IMR-90 (cell line): Measurements from ENCODE around the gene KCNQ2. TPM values are rescaled to one million over a fixed set of nuclear protein-coding genes. Genes with fewer than 3 reads are reported as not detected.

Source experiments
- ATAC-seq: fragments of 200-7000 bp; cut with Tn5 transposase; 2 replicates; pipeline ENCODE4 v1.9.1; 2020; ENCODE audit warnings: low read depth, mild to moderate bottlenecking, moderate library complexity
- BruUV-seq: library from RNA; stranded (reverse); fragments of 400-500 nt; replicated peaks from 2 replicates; lab custom pipeline; 2021; lab: Mats Ljungman, UMichigan
- CTCF ChIA-PET: fragments of 300-600 bp; formaldehyde crosslinking; extraction: SDS; loops from one replicate; lab custom pipeline; 2021; ENCODE audit warnings: antibody characterized with exemption; lab: Yijun Ruan, JAX
- POLR2A ChIA-PET: fragments of 300-600 bp; sonication (Branson Sonifier 250); formaldehyde crosslinking; loops from one replicate; lab custom pipeline; 2022; ENCODE audit warnings: antibody characterized with exemption; ENCODE audit not compliant: unreplicated experiment; lab: Charles Lee
- DNase-seq: peaks from one replicate; pipeline ENCODE4 v3.0.0; 2013
- H2AFZ ChIP-seq: replicated peaks from 2 replicates; pipeline ENCODE3; 2013; ENCODE audit warnings: low read length, mild to moderate bottlenecking; ENCODE audit not compliant: poor library complexity
- H2AK5ac ChIP-seq: 2 replicates; pipeline ENCODE4 v1.6.1; 2013; ENCODE audit warnings: low read depth, low read length, inconsistent platforms
- H2AK9ac ChIP-seq: replicated peaks from 2 replicates; pipeline ENCODE3; 2013; ENCODE audit warnings: mild to moderate bottlenecking, low read depth, low read length, moderate library complexity; ENCODE audit not compliant: poor library complexity
- H2BK120ac ChIP-seq: 2 replicates; pipeline ENCODE4 v1.6.1; 2013; ENCODE audit warnings: low read depth, low read length, inconsistent platforms
- H2BK15ac ChIP-seq: 3 replicates; pipeline ENCODE4 v1.6.1; 2013; ENCODE audit warnings: low read depth, low read length, inconsistent platforms
- H2BK20ac ChIP-seq: 2 replicates; pipeline ENCODE4 v1.6.1; 2013; ENCODE audit warnings: low read depth, mild to moderate bottlenecking, inconsistent platforms, low read length, moderate library complexity
- H2BK5ac ChIP-seq: 2 replicates; pipeline ENCODE4 v1.6.1; 2013; ENCODE audit warnings: mild to moderate bottlenecking, low read depth, low read length, inconsistent platforms; ENCODE audit not compliant: poor library complexity, severe bottlenecking
- H3K14ac ChIP-seq: replicated peaks from 2 replicates; pipeline ENCODE4 v1.6.1; 2013; ENCODE audit warnings: low read depth, low read length, inconsistent platforms
- H3K18ac ChIP-seq: 2 replicates; pipeline ENCODE4 v1.6.1; 2013; ENCODE audit warnings: low read depth, low read length, control low read depth
- H3K23ac ChIP-seq: 2 replicates; pipeline ENCODE4 v1.6.1; 2013; ENCODE audit warnings: low read depth, low read length, inconsistent platforms
- H3K27ac ChIP-seq: 2 replicates; pipeline ENCODE4 v1.5.1; 2013; ENCODE audit warnings: mild to moderate bottlenecking, control low read depth, low read length; ENCODE audit not compliant: insufficient read depth
- H3K27me3 ChIP-seq: 2 replicates; pipeline ENCODE4 v1.6.1; 2013; ENCODE audit warnings: low read length; ENCODE audit not compliant: control insufficient read depth, insufficient read depth
- H3K36me3 ChIP-seq: 2 replicates; pipeline ENCODE4 v1.6.1; 2013; ENCODE audit warnings: low read length, mixed read lengths; ENCODE audit not compliant: control insufficient read depth, insufficient read depth
- H3K4ac ChIP-seq: 2 replicates; pipeline ENCODE4 v1.6.1; 2013; ENCODE audit warnings: low read depth, low read length, inconsistent platforms
- H3K4me1 ChIP-seq: 2 replicates; pipeline ENCODE4 v1.6.1; 2013; ENCODE audit warnings: low read length, mixed read lengths; ENCODE audit not compliant: control insufficient read depth, insufficient read depth
- H3K4me2 ChIP-seq: 2 replicates; pipeline ENCODE4 v1.6.1; 2013; ENCODE audit warnings: low read depth, mild to moderate bottlenecking, control low read depth, low read length, moderate library complexity
- H3K4me3 ChIP-seq: 2 replicates; pipeline ENCODE4 v1.5.1; 2013; ENCODE audit warnings: low read depth, mild to moderate bottlenecking, control low read depth, low read length, moderate library complexity; ENCODE audit not compliant: insufficient read depth
- H3K56ac ChIP-seq: 2 replicates; pipeline ENCODE4 v1.6.1; 2013; ENCODE audit warnings: low read length, inconsistent platforms; ENCODE audit not compliant: insufficient read depth; ENCODE audit errors: extremely low read depth
- H3K79me1 ChIP-seq, 2 experiments: 2 replicates each; pipeline ENCODE4 v1.6.1; 2013; ENCODE audit warnings: low read length in 2 of 2, inconsistent platforms in 1 of 2, low read depth in 1 of 2
- H3K9ac ChIP-seq: 2 replicates; pipeline ENCODE4 v1.6.1; 2013; ENCODE audit warnings: low read depth, low read length, control low read depth
- H3K9me1 ChIP-seq: 2 replicates; pipeline ENCODE4 v1.6.1; 2013; ENCODE audit warnings: low read length, inconsistent platforms; ENCODE audit not compliant: insufficient read depth
- H3K9me3 ChIP-seq: 2 replicates; pipeline ENCODE4 v1.6.1; 2013; ENCODE audit warnings: low read length; ENCODE audit not compliant: control insufficient read depth, insufficient read depth
- H4K20me1 ChIP-seq: 2 replicates; pipeline ENCODE4 v1.6.1; 2013; ENCODE audit warnings: low read length, inconsistent platforms; ENCODE audit not compliant: insufficient read depth
- H4K5ac ChIP-seq: 2 replicates; pipeline ENCODE4 v1.6.1; 2013; ENCODE audit warnings: mild to moderate bottlenecking, low read depth, low read length, control low read depth
- H4K8ac ChIP-seq, 2 experiments: 2 replicates each; pipeline ENCODE4 v1.6.1; 2013; ENCODE audit warnings: low read depth in 2 of 2, low read length in 2 of 2, control low read depth in 1 of 2, inconsistent platforms in 1 of 2
- H4K91ac ChIP-seq: 2 replicates; pipeline ENCODE4 v1.6.1; 2013; ENCODE audit warnings: low read depth, low read length, inconsistent platforms; ENCODE audit not compliant: insufficient read depth
- BHLHE40 ChIP-seq: fragments of 150-350 bp; IDR thresholded peaks from 2 replicates; pipeline ENCODE4 v1.6.1; 2016; ENCODE audit warnings: mild to moderate bottlenecking, low read depth, low read length
- CEBPB ChIP-seq: IDR thresholded peaks from 2 replicates; pipeline ENCODE4 v1.6.1; 2012; ENCODE audit warnings: low read depth, low read length, improper control_type of control experiment
- CHD1 ChIP-seq: IDR thresholded peaks from 2 replicates; pipeline ENCODE4 v1.6.1; 2012; ENCODE audit warnings: low read depth, low read length, improper control_type of control experiment
- ELK1 ChIP-seq: fragments of 150-350 bp; IDR thresholded peaks from 2 replicates; pipeline ENCODE4 v1.6.1; 2016; ENCODE audit warnings: low read depth, mild to moderate bottlenecking, low read length, moderate library complexity, borderline replicate concordance
- FOS ChIP-seq: fragments of 150-350 bp; IDR thresholded peaks from 2 replicates; pipeline ENCODE4 v1.6.1; 2016; ENCODE audit warnings: low read depth, low read length
- MAFK ChIP-seq: IDR thresholded peaks from 2 replicates; pipeline ENCODE4 v1.6.1; 2012; ENCODE audit warnings: low read depth, low read length, improper control_type of control experiment
- MAZ ChIP-seq: IDR thresholded peaks from 2 replicates; pipeline ENCODE4 v1.6.1; 2012; ENCODE audit warnings: low read depth, mild to moderate bottlenecking, low read length, improper control_type of control experiment, moderate library complexity, borderline replicate concordance
- MXI1 ChIP-seq: IDR thresholded peaks from 2 replicates; pipeline ENCODE4 v1.6.1; 2012; ENCODE audit warnings: low read depth, mild to moderate bottlenecking, low read length, moderate library complexity, borderline replicate concordance
- NFE2L2 ChIP-seq: fragments of 150-350 bp; IDR thresholded peaks from 2 replicates; pipeline ENCODE4 v1.6.1; 2016; ENCODE audit warnings: low read depth, mild to moderate bottlenecking, low read length
- POLR2A ChIP-seq: IDR thresholded peaks from 2 replicates; pipeline ENCODE4 v1.6.1; 2012; ENCODE audit warnings: mild to moderate bottlenecking, low read depth, low read length
- RAD21 ChIP-seq: IDR thresholded peaks from 2 replicates; pipeline ENCODE4 v1.6.1; 2012; ENCODE audit warnings: low read length, improper control_type of control experiment
- RCOR1 ChIP-seq: IDR thresholded peaks from 2 replicates; pipeline ENCODE4 v1.6.1; 2012; ENCODE audit warnings: mild to moderate bottlenecking, low read length, improper control_type of control experiment; ENCODE audit not compliant: insufficient replicate concordance
- RFX5 ChIP-seq: IDR thresholded peaks from 2 replicates; pipeline ENCODE4 v1.8.0; 2012; ENCODE audit warnings: low read depth, mild to moderate bottlenecking, low read length, moderate library complexity
- SMC3 ChIP-seq: fragments of 150-350 bp; IDR thresholded peaks from 2 replicates; pipeline ENCODE4 v1.6.1; 2016; ENCODE audit warnings: low read depth, mild to moderate bottlenecking, antibody characterized with exemption, low read length, moderate library complexity
- WGBS, 2 experiments: methylation state at CpG; one replicate each; pipeline versions ENCODE4 v1.1.5 to v1.1.7; 2013; ENCODE audit warnings: missing lambda C conversion rate in 2 of 2; ENCODE audit not compliant: insufficient read length in 1 of 2; ENCODE audit errors: extremely low coverage in 2 of 2; 5-methylcytosine and 5-hydroxymethylcytosine counted together
- dilution Hi-C: fragments of 300-500 bp; cut with HindIII; formaldehyde crosslinking; loops from one replicate; pipeline ENCODE4 v1.14.3; 2018; ENCODE audit warnings: low sequenced_read_pairs; ENCODE audit not compliant: unreplicated experiment
- in situ Hi-C: fragments of 300-500 bp; cut with MboI; formaldehyde crosslinking; loops from 3 replicates; pipeline ENCODE4 v1.14.3; 2019; ENCODE audit warnings: low sequenced_read_pairs, inconsistent platforms, mixed read lengths
- intact Hi-C: fragments of 100-400 bp; cut with micrococcal nuclease; formaldehyde crosslinking; loops from 2 replicates; pipeline ENCODE4 v1.10.0; 2022
- polyA plus RNA-seq, 3 experiments: library from polyadenylated mRNA; depleted of rRNA; stranded (reverse); fragments of >200 nt; gene quantifications; 2 replicates each; pipeline ENCODE4 v1.2.3, GENCODE V29; 2012; ENCODE audit warnings: low replicate concordance in 1 of 3
- total RNA-seq: library from RNA; depleted of rRNA; stranded (reverse); fragments of >200 nt; gene quantifications from 2 replicates; pipeline ENCODE4 v1.2.3, GENCODE V29; 2012
- TF ChIP-seq, protein P1 (sequence below): conservative IDR thresholded peaks from 2 replicates; pipeline ENCODE4 v1.5.1; 2012; ENCODE audit warnings: mild to moderate bottlenecking, low read depth, low read length, improper control_type of control experiment
- TF ChIP-seq, protein P2 (sequence below): fragments of 150-350 bp; IDR thresholded peaks from 2 replicates; pipeline ENCODE4 v1.6.1; 2017; ENCODE audit warnings: mild to moderate bottlenecking, antibody characterized with exemption, low read length, low read depth

The KCNQ2 gene
- total and polyA plus RNA-seq, 2 of the 4 experiments (the other 2 are of a cell fraction): 0.02 TPM; not detected in 1

DNA sequence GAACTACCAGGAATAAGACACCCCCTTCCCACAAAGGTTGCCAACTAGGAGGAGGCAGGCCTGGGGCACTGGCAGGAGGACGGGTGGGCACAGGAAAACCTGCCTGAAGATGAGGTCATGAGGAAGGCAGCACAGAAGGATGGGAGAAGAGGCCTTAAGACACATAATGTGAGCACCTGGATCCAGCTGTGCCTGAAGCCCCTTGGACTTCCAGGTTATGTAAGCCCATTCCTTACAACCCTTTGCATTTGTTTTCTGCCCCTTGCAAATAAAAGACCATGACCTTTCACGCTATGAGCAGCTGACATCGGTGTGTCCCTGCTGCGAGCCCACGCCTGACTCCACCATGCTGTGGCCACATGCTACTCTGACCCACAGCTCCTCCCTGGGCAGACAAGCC, 23.4 kb downstream of the KCNQ2 start:
- POLR2A ChIA-PET: interaction anchor here (0.5 kb wide), 1 partner anchor 71 kb away, joined by 4 read pairs; no protein-coding TSS in a partner anchor
- CTCF ChIA-PET: no interaction called here
- intact Hi-C loops (no loop called here), dilution Hi-C loops (no loop called here), in situ Hi-C loops (no loop called here)
- Histone ChIP-seq H3K4me1 (no peaks in the 10 kb centered on the region), H3K9me1 (no peaks in the 10 kb centered on the region), H3K27ac (no peak overlapping the region), H2AK5ac (no peak overlapping the region), H2BK20ac (no peak overlapping the region), H4K20me1 (no peaks in the 10 kb centered on the region), H4K5ac (no peak overlapping the region), H3K79me1 (no peaks in the 10 kb centered on the region), H3K4me3 (no peak overlapping the region), H2AK9ac (no peak overlapping the region), H3K4ac (no peak overlapping the region), H3K27me3 (peaks cover 23% of the 10 kb centered on the region; the same call in 1 of the 2 replicates), H3K14ac (no peak overlapping the region), H3K4me2 (no peak overlapping the region), H4K8ac (no peak overlapping the region), H3K9me3 (no peaks in the 10 kb centered on the region), H4K91ac (no peak overlapping the region), H2BK5ac (no peak overlapping the region), H3K18ac (no peak overlapping the region), H3K56ac (no peak overlapping the region), H3K36me3 (no peaks in the 10 kb centered on the region), H2AFZ (no peak overlapping the region), H3K23ac (no peak overlapping the region), H3K9ac (no peak overlapping the region), H2BK120ac (no peak overlapping the region), H2BK15ac (no peak overlapping the region)
- 84% methylated on average over 4 of the region's 5 CpGs; no CpG with 5 or more reads in 1 of the 2 experiments for WGBS, 2 experiments
- TF ChIP-seq CEBPB (no peak), RAD21 (no peak), BHLHE40 (no peak), MAFK (no peak), SMC3 (no peak), RFX5 (no peak), RCOR1 (no peak), ELK1 (no peak), POLR2A (no peak), MXI1 (no peak), MAZ (no peak), CHD1 (no peak), FOS (no peak), NFE2L2 (no peak)
- TF ChIP-seq, protein P1, sequence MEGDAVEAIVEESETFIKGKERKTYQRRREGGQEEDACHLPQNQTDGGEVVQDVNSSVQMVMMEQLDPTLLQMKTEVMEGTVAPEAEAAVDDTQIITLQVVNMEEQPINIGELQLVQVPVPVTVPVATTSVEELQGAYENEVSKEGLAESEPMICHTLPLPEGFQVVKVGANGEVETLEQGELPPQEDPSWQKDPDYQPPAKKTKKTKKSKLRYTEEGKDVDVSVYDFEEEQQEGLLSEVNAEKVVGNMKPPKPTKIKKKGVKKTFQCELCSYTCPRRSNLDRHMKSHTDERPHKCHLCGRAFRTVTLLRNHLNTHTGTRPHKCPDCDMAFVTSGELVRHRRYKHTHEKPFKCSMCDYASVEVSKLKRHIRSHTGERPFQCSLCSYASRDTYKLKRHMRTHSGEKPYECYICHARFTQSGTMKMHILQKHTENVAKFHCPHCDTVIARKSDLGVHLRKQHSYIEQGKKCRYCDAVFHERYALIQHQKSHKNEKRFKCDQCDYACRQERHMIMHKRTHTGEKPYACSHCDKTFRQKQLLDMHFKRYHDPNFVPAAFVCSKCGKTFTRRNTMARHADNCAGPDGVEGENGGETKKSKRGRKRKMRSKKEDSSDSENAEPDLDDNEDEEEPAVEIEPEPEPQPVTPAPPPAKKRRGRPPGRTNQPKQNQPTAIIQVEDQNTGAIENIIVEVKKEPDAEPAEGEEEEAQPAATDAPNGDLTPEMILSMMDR: no peak
- TF ChIP-seq, protein P2, sequence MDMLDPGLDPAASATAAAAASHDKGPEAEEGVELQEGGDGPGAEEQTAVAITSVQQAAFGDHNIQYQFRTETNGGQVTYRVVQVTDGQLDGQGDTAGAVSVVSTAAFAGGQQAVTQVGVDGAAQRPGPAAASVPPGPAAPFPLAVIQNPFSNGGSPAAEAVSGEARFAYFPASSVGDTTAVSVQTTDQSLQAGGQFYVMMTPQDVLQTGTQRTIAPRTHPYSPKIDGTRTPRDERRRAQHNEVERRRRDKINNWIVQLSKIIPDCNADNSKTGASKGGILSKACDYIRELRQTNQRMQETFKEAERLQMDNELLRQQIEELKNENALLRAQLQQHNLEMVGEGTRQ: no peak
- ATAC-seq: no peak
- DNase-seq: no peak
- no TSS peak for BruUV-seq
